Endothelial cell of umbilical vein (primary cell): Measurements from ENCODE around the gene SUV39H2. TPM values are rescaled to one million over a fixed set of nuclear protein-coding genes. Genes with fewer than 3 reads are reported as not detected.
"Not testable (repeated sequence)": the region's sequence is repeated elsewhere in the genome, so short reads cannot be mapped to it uniquely, and the experiment has no call there.

Source experiments
- BruUV-seq: library from RNA; stranded (reverse); fragments of 400-500 nt; replicated peaks from 2 replicates; lab custom pipeline; 2021; lab: Mats Ljungman, UMichigan
- CTCF ChIA-PET: fragments of 300-600, 350-600 bp; sonication (Branson Sonifier 250); formaldehyde crosslinking; loops from one replicate; lab custom pipeline; 2021; ENCODE audit warnings: antibody characterized with exemption, inconsistent platforms; lab: Charles Lee
- POLR2A ChIA-PET: fragments of 300-600, 350-600 bp; sonication (Branson Sonifier 250); formaldehyde crosslinking; loops from one replicate; lab custom pipeline; 2021; ENCODE audit warnings: antibody characterized with exemption, inconsistent platforms; lab: Charles Lee
- DNase-seq: peaks from one replicate; pipeline ENCODE4 v3.0.0-alpha.2; 2011; ENCODE audit warnings: low read depth, low spot score
- FAIRE-seq: peaks from 2 replicates; lab custom pipeline; 2011; peaks lifted over from hg19 to GRCh38; lab: Jason Lieb, UNC
- H2AFZ ChIP-seq: 2 replicates; pipeline ENCODE4 v1.6.0; 2012; ENCODE audit warnings: low read depth, low read length, control low read depth, inconsistent platforms
- H3K27ac ChIP-seq: 2 replicates; pipeline ENCODE4 v1.5.1; 2011; ENCODE audit warnings: low read depth, mild to moderate bottlenecking, control low read depth, low read length, moderate library complexity; ENCODE audit not compliant: insufficient read depth
- H3K27me3 ChIP-seq, 2 experiments: 2 replicates each; pipeline versions ENCODE4 v1.6.0 to v1.6.1; 2011; ENCODE audit warnings: low read length in 2 of 2, mixed read lengths in 1 of 2; ENCODE audit not compliant: control insufficient read depth in 2 of 2, insufficient read depth in 2 of 2
- H3K36me3 ChIP-seq, 2 experiments: 2 replicates in 1 of 2; 3 replicates in 1 of 2; pipeline ENCODE4 v1.5.1; 2011; ENCODE audit warnings: low read length in 2 of 2, mild to moderate bottlenecking in 1 of 2, moderate library complexity in 1 of 2; ENCODE audit not compliant: control insufficient read depth in 2 of 2, insufficient read depth in 2 of 2; ENCODE audit errors: extremely low read depth in 1 of 2
- H3K4me1 ChIP-seq: 3 replicates; pipeline ENCODE4 v1.5.1; 2011; ENCODE audit warnings: mild to moderate bottlenecking, low read length; ENCODE audit not compliant: control insufficient read depth, insufficient read depth; ENCODE audit errors: extremely low read depth
- H3K4me2 ChIP-seq: 2 replicates; pipeline ENCODE4 v1.6.1; 2011; ENCODE audit warnings: low read length, control low read depth, mixed read lengths; ENCODE audit not compliant: insufficient read depth
- H3K4me3 ChIP-seq, 3 experiments: fragments of 200-600 bp in 1 of 3; sonication (generic), shearing (Covaris generic) in 1 of 3; replicated peaks in 1 of 3; 2 replicates each; pipeline ENCODE4 v1.5.1; 2011 to 2016; ENCODE audit warnings: control low read depth in 3 of 3, low read length in 3 of 3, mild to moderate bottlenecking in 2 of 3, inconsistent platforms in 1 of 3, low read depth in 1 of 3, moderate library complexity in 1 of 3; ENCODE audit not compliant: insufficient read depth in 1 of 3
- H3K79me2 ChIP-seq: 2 replicates; pipeline ENCODE4 v1.6.0; 2012; ENCODE audit warnings: low read length, inconsistent platforms; ENCODE audit not compliant: control insufficient read depth, insufficient read depth
- H3K9ac ChIP-seq: replicated peaks from 2 replicates; pipeline ENCODE3; 2011; ENCODE audit warnings: low read length, control low read depth; ENCODE audit not compliant: insufficient read depth; ENCODE audit errors: extremely low read depth
- H3K9me1 ChIP-seq: replicated peaks from 3 replicates; pipeline ENCODE4 v1.6.0; 2011; ENCODE audit warnings: mild to moderate bottlenecking, low read length; ENCODE audit not compliant: control insufficient read depth, insufficient read depth; ENCODE audit errors: extremely low read depth
- H3K9me3 ChIP-seq: replicated peaks from 2 replicates; pipeline ENCODE4 v1.5.1; 2012; ENCODE audit warnings: low read length, inconsistent platforms; ENCODE audit not compliant: control insufficient read depth, insufficient read depth
- H4K20me1 ChIP-seq: replicated peaks from 2 replicates; pipeline ENCODE3; 2011; ENCODE audit warnings: mild to moderate bottlenecking, low read length; ENCODE audit not compliant: control insufficient read depth, insufficient read depth; ENCODE audit errors: extremely low read depth
- dilution Hi-C: fragments of 300-500 bp; cut with MboI; formaldehyde crosslinking; loops from one replicate; pipeline ENCODE4 v1.15.0; 2019; ENCODE audit warnings: low sequenced_read_pairs; ENCODE audit not compliant: extremely low pct_ligation_motif_present
- intact Hi-C: fragments of 100-400 bp; cut with micrococcal nuclease; formaldehyde crosslinking; loops from one replicate; pipeline ENCODE4 v1.10.0; 2022
- polyA plus RNA-seq, 4 experiments: library from polyadenylated mRNA; depleted of rRNA in 3 of 4; stranded (reverse) in 3 of 4; unstranded in 1 of 4; fragments of >200 nt; gene quantifications; 2 replicates each; pipeline versions ENCODE4 v1.2.1 to v1.2.3, GENCODE V29; 2011 to 2012; ENCODE audit warnings: missing spikeins in 1 of 4
- total RNA-seq: library from RNA; stranded (reverse); gene quantifications from 2 replicates; pipeline ENCODE4 v1.2.3, GENCODE V29; 2021

SUV39H2 gene
- total and polyA plus RNA-seq, 2 donors (not counting 3 experiments of a cell fraction or from before 2014, with no cell fraction given) = 5.7 to 29.9 TPM

DNA sequence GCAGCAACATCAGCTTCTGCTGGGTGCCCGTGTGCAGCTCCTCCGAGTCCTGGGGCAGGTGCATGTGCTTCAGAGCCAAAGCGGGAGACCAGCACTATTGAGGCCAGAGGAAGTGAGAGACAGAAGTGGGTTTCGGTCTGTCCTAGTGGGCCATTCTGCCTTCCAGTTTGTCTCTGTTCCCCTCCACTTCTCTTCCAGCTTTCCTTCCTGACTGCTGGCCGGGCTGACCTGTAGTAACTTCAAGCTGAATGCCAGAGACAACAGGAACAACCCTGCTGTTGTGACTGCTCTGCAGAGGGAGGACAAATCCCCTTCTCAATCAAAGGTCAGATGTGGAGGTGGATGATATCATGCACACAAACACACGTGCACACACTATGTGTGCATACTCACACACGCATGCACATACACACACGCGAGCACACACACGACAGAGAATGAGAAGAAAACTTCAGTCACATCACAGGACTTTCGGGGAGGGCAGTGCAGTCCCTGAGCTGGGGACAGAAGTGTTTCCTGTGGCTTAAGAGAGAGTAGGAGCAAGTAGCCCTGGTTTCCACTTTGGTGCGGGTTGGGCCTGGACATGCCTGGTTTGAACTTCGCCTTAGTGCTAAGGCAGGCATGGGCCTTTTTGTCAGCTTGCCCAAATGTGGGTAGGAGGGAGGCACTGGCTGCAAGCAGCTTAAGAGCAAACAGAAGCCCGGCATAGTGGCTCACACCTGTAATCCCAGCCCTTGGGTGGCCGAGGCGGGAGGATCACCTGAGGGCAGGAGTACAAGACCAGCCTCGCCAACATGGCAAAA is 63.7 kb downstream of the SUV39H2 start:
- DNase-seq, H4K20me1 ChIP-seq, H3K27ac ChIP-seq, H3K9me3 ChIP-seq, dilution Hi-C loops, H3K36me3 ChIP-seq, CTCF ChIA-PET, intact Hi-C loops, H3K4me3 ChIP-seq, POLR2A ChIA-PET, H3K27me3 ChIP-seq, H3K9ac ChIP-seq, H3K4me1 ChIP-seq, H3K79me2 ChIP-seq, H3K4me2 ChIP-seq, H2AFZ ChIP-seq, H3K9me1 ChIP-seq, BruUV-seq, FAIRE-seq: not testable (repeated sequence)

DNA sequence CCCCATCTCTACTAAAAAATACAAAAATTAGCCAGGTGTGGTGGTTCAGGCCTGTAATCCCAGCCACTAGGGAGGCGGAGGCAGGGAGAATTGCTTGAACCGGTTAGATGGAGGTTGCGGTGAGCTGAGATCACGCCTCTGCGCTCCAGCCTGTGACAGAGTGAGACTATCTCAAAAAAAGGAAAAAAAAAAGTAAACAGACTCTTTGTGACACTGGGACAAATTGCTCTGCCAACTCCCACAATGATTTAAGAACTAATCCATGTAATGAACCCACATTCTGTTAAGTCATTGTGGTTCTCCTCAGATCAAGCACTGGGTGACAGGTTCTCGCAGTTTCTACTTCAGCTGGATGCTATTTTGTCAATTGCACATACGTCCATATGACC is 64.3 kb downstream of the SUV39H2 start:
- H4K20me1 ChIP-seq, H3K27ac ChIP-seq, H3K4me2 ChIP-seq, H3K9me1 ChIP-seq, POLR2A ChIA-PET, H3K27me3 ChIP-seq, H2AFZ ChIP-seq, H3K4me1 ChIP-seq, H3K9ac ChIP-seq, CTCF ChIA-PET, H3K79me2 ChIP-seq, BruUV-seq, dilution Hi-C loops, H3K9me3 ChIP-seq, DNase-seq, intact Hi-C loops, H3K4me3 ChIP-seq, FAIRE-seq: not testable (repeated sequence)
- H3K36me3 ChIP-seq = peaks cover 9 to 10% of the 10 kb centered on the region in 2 experiments
